ENCODE results near the gene ATG7. TPM values are rescaled to one million over a fixed set of nuclear protein-coding genes. Genes with fewer than 3 reads are reported as not detected.

ATG7 gene
- total RNA-seq, 1 experiment from 2014 or later, result 56.1 TPM

DNA sequence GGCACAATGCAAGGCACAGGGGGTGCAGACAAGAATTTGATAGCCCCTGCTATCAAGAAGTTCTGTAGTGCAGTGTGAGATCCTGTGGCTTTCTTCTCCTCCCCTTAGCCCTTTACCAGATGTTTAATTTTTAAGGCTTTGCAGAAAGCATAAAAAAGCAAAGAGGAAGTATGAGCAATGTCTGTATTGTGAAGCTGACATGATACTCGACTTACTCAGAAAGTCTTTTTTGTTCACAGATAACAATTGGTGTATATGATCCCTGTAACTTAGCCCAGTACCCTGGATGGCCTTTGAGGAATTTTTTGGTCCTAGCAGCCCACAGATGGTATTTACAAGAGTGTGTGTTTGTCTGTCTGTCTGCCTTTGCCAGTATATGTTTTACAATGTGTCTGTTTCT is 58.9 kb downstream of the ATG7 start:
- ChIA-PET POLR2A (ENCODE audit: unreplicated experiment) (no interaction called here), CTCF (no interaction called here)
- no peaks in the 10 kb centered on the region for H4K20me1 ChIP-seq (ENCODE audit: insufficient read depth)
- H3F3A ChIP-seq (ENCODE audit: insufficient read depth, low read depth), result peaks cover 8% of the 10 kb centered on the region; the same call in 1 of the 2 replicates
- TF ChIP-seq EZH2 (IDR thresholded peaks at IDR 0.05; ENCODE audit: low read depth), result no peak
- no peaks in the 10 kb centered on the region for H3K79me2 ChIP-seq (ENCODE audit: low read depth)
- intact Hi-C loops (cut with micrococcal nuclease; ENCODE audit: unreplicated experiment), result loop anchor here (5.0 kb wide), 1 partner anchor 574 kb away; no protein-coding TSS in a partner anchor
- H3K4me1 ChIP-seq (replicated peaks; ENCODE audit: insufficient read depth), result peaks cover 8% of the 10 kb centered on the region
- BruUV-seq (replicated peaks), result no TSS peak
- no peak for DNase-seq
- H3K4me3 ChIP-seq, result no peak overlapping the region
- peaks cover 10% of the 10 kb centered on the region; the same call in 1 of the 2 replicates for H3K36me3 ChIP-seq (ENCODE audit: low read depth)
- no peak overlapping the region for H3K4me2 ChIP-seq
- no peaks in the 10 kb centered on the region for H3K27me3 ChIP-seq (ENCODE audit: insufficient read depth, low read depth)
- H3K27ac ChIP-seq, result no peak overlapping the region; the same call in 1 of the 2 replicates
- no peaks in the 10 kb centered on the region for H3K9me3 ChIP-seq (ENCODE audit: insufficient read depth, low read depth)
- H3K9me2 ChIP-seq (ENCODE audit: insufficient read depth), result no peaks in the 10 kb centered on the region
- H2AFZ ChIP-seq, result no peak overlapping the region

DNA sequence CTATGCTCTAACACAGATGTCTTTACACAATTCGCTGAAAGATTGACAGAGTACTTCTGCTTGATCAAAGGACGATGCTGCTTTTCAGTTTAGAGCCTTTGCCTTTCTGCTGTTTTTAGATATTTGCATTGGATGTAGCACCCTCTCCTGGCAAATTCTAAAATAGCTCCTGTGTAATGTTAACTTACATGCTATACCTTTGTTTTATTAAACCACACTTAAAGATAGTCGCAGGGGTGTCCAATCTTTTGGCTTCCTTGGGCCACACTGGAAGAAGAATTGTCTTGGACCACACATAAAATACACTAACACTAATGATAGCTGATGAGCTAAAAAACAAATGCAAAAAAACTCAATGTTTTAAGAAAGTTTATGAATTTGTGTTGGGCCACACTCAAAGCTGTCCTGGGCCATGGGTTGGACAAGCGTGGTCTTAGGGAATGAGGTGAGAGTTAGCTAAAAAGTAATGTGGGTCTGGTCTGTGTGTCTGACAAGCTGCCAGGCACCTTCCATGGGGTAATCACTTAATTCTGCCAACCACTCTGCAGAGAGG is 62.9 kb downstream of the ATG7 start:
- intact Hi-C loops (cut with micrococcal nuclease; ENCODE audit: unreplicated experiment), result loop anchor here (1.0 kb wide), 3 partner anchors 99 to 275 kb away; no protein-coding TSS in a partner anchor
- H3K4me2 ChIP-seq, result no peak overlapping the region

DNA sequence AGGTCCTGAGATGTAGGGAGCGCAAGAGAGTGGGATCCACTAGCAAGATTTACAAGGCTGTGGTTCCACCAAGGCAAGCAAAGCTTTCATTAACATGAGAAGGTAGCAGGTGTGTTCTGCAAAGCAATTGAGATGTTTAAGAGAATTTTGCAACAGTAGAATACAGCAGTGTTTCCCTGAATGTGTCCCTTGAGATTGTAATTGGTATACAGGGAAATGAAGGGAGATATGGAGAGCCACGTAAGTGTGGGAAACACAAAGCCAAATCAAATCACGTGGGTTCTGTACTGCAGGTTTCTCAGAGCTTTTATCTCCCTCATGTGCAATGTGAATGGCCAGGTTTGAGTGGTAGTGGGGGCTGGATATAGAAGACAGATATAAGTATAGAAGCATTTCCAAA is 67.3 kb downstream of the ATG7 start:
- intact Hi-C loops (cut with micrococcal nuclease; ENCODE audit: unreplicated experiment), result no loop called here
- H3K79me2 ChIP-seq (ENCODE audit: low read depth), result no peaks in the 10 kb centered on the region
- H3K36me3 ChIP-seq (ENCODE audit: low read depth), result peaks cover 28% of the 10 kb centered on the region; the same call in 1 of the 2 replicates
- H4K20me1 ChIP-seq (ENCODE audit: insufficient read depth), result no peaks in the 10 kb centered on the region
- ChIA-PET CTCF (interaction anchor here (0.7 kb wide), 1 partner anchor 239 kb away, joined by 3 read pairs; no protein-coding TSS in a partner anchor), POLR2A (ENCODE audit: unreplicated experiment) (no interaction called here)
- no peak overlapping the region for H2AFZ ChIP-seq
- no peak overlapping the region for H3K27ac ChIP-seq
- no peak for DNase-seq
- no peak overlapping the region for H3K4me3 ChIP-seq
- H3F3A ChIP-seq (ENCODE audit: insufficient read depth, low read depth), result peaks cover 3% of the 10 kb centered on the region
- H3K27me3 ChIP-seq (ENCODE audit: insufficient read depth, low read depth), result no peaks in the 10 kb centered on the region
- no TSS peak for BruUV-seq (replicated peaks)
- no peaks in the 10 kb centered on the region for H3K9me2 ChIP-seq (ENCODE audit: insufficient read depth)
- TF ChIP-seq, protein P1, sequence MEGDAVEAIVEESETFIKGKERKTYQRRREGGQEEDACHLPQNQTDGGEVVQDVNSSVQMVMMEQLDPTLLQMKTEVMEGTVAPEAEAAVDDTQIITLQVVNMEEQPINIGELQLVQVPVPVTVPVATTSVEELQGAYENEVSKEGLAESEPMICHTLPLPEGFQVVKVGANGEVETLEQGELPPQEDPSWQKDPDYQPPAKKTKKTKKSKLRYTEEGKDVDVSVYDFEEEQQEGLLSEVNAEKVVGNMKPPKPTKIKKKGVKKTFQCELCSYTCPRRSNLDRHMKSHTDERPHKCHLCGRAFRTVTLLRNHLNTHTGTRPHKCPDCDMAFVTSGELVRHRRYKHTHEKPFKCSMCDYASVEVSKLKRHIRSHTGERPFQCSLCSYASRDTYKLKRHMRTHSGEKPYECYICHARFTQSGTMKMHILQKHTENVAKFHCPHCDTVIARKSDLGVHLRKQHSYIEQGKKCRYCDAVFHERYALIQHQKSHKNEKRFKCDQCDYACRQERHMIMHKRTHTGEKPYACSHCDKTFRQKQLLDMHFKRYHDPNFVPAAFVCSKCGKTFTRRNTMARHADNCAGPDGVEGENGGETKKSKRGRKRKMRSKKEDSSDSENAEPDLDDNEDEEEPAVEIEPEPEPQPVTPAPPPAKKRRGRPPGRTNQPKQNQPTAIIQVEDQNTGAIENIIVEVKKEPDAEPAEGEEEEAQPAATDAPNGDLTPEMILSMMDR (conservative IDR thresholded peaks at IDR 0.05), result no peak
- no peak for TF ChIP-seq EZH2 (IDR thresholded peaks at IDR 0.05; ENCODE audit: low read depth)
- no peak overlapping the region for H3K4me2 ChIP-seq
- H3K9me3 ChIP-seq (ENCODE audit: insufficient read depth, low read depth), result no peaks in the 10 kb centered on the region
- no peaks in the 10 kb centered on the region; the same call in 1 of the 2 replicates for H3K4me1 ChIP-seq (replicated peaks; ENCODE audit: insufficient read depth)

More for the DNA sequence above, 62.9 kb downstream of the ATG7 start:
- H3K27ac ChIP-seq, result no peak overlapping the region
- TF ChIP-seq EZH2 (IDR thresholded peaks at IDR 0.05; ENCODE audit: low read depth), result no peak
- TF ChIP-seq, protein P1 (conservative IDR thresholded peaks at IDR 0.05), result peak; percentile 83
- peaks cover 8% of the 10 kb centered on the region; the same call in 1 of the 2 replicates for H3K36me3 ChIP-seq (ENCODE audit: low read depth)
- no peaks in the 10 kb centered on the region for H3K9me2 ChIP-seq (ENCODE audit: insufficient read depth)
- ChIA-PET POLR2A (ENCODE audit: unreplicated experiment) (interaction anchor here (0.6 kb wide), 1 partner anchor 99 kb away, joined by 3 read pairs; no protein-coding TSS in a partner anchor), CTCF (interaction anchor here (0.6 to 2.2 kb wide), 12 partner anchors 38 to 275 kb away, joined by 3 to 14 read pairs (median 4); partner anchors contain the start of gene ATG7)
- no peaks in the 10 kb centered on the region for H3K27me3 ChIP-seq (ENCODE audit: insufficient read depth, low read depth)
- H3K4me3 ChIP-seq, result no peak overlapping the region
- peaks cover 8% of the 10 kb centered on the region; the same call in 1 of the 2 replicates for H3F3A ChIP-seq (ENCODE audit: insufficient read depth, low read depth)
- peaks cover 8% of the 10 kb centered on the region for H3K4me1 ChIP-seq (replicated peaks; ENCODE audit: insufficient read depth)
- no peak overlapping the region for H2AFZ ChIP-seq
- no TSS peak for BruUV-seq (replicated peaks)
- DNase-seq, result peak; percentile 31 to 52
- no peaks in the 10 kb centered on the region for H3K9me3 ChIP-seq (ENCODE audit: insufficient read depth, low read depth)
- no peaks in the 10 kb centered on the region for H4K20me1 ChIP-seq (ENCODE audit: insufficient read depth)
- no peaks in the 10 kb centered on the region for H3K79me2 ChIP-seq (ENCODE audit: low read depth)

All from PC-9 (cell line).